Parathyroid adenoma (tissue), 2 donors: ENCODE results near the gene CD8A.

ENCODE experiments used
- H2AFZ ChIP-seq: fragments of 300-600 bp; sonication (generic); one replicate; pipeline ENCODE4 v1.7.0; 2017; ENCODE audit warnings: antibody characterized with exemption, mild to moderate bottlenecking
- H3K27ac ChIP-seq: fragments of 300-600 bp; sonication (generic); one replicate; pipeline ENCODE4 v1.7.0; 2017
- H3K27me3 ChIP-seq: fragments of 300-600 bp; sonication (generic); one replicate; pipeline ENCODE4 v1.7.0; 2017; ENCODE audit warnings: low read length; ENCODE audit not compliant: control insufficient read depth, insufficient read depth
- H3K36me3 ChIP-seq: fragments of 300-600 bp; sonication (generic); one replicate; pipeline ENCODE4 v1.7.0; 2017; ENCODE audit warnings: low read length; ENCODE audit not compliant: control insufficient read depth, insufficient read depth
- H3K4me1 ChIP-seq: fragments of 300-600 bp; sonication (generic); one replicate; pipeline ENCODE4 v1.7.0; 2017; ENCODE audit warnings: control low read depth
- H3K4me2 ChIP-seq: fragments of 300-600 bp; sonication (generic); one replicate; pipeline ENCODE4 v1.7.0; 2017; ENCODE audit warnings: low read length
- H3K4me3 ChIP-seq: fragments of 300-600 bp; sonication (generic); one replicate; pipeline ENCODE4 v1.7.0; 2017; ENCODE audit warnings: low read depth, low read length
- H3K79me2 ChIP-seq: fragments of 300-600 bp; sonication (generic); one replicate; pipeline ENCODE4 v1.7.0; 2017; ENCODE audit warnings: control low read depth
- H3K9ac ChIP-seq: fragments of 300-600 bp; sonication (generic); one replicate; pipeline ENCODE4 v1.7.0; 2017; ENCODE audit warnings: mild to moderate bottlenecking
- H3K9me3 ChIP-seq: fragments of 300-600 bp; sonication (generic); one replicate; pipeline ENCODE4 v1.7.0; 2017; ENCODE audit warnings: low read length; ENCODE audit not compliant: control insufficient read depth
- CTCF ChIP-seq: fragments of 300-600 bp; sonication (generic); IDR thresholded peaks from one replicate; pipeline ENCODE4 v1.7.0; 2017; ENCODE audit warnings: antibody characterized with exemption, mild to moderate bottlenecking
- donor health status: primary hyperparathyroidism.

The CD8A gene

GRCh38 chr2:86776532-86776931, 14.2 kb downstream of the CD8A start:
- no peak overlapping the region for H3K4me2 ChIP-seq
- H3K9me3 ChIP-seq, result no peaks in the 10 kb centered on the region
- H3K27ac ChIP-seq, result no peak overlapping the region
- no peak overlapping the region for H3K9ac ChIP-seq
- no peaks in the 10 kb centered on the region for H3K79me2 ChIP-seq
- H2AFZ ChIP-seq, result no peak overlapping the region
- H3K36me3 ChIP-seq, result no peaks in the 10 kb centered on the region
- H3K4me1 ChIP-seq, result peaks cover 6% of the 10 kb centered on the region
- H3K4me3 ChIP-seq, result no peak overlapping the region
- TF ChIP-seq CTCF, result no peak
- H3K27me3 ChIP-seq, result no peaks in the 10 kb centered on the region

GRCh38 chr2:86775338-86775737, 15.4 kb downstream of the CD8A start:
- Histone ChIP-seq H3K9me3 (no peaks in the 10 kb centered on the region), H3K9ac (no peak overlapping the region), H3K27ac (no peak overlapping the region), H3K36me3 (no peaks in the 10 kb centered on the region), H3K4me1 (peaks cover 11% of the 10 kb centered on the region), H3K4me2 (no peak overlapping the region), H3K4me3 (no peak overlapping the region), H3K27me3 (no peaks in the 10 kb centered on the region), H3K79me2 (no peaks in the 10 kb centered on the region), H2AFZ (no peak overlapping the region)
- TF ChIP-seq CTCF, result no peak

GRCh38 chr2:86774862-86775261, 15.9 kb downstream of the CD8A start:
- H3K27ac ChIP-seq, result no peak overlapping the region
- H3K79me2 ChIP-seq, result no peaks in the 10 kb centered on the region
- no peaks in the 10 kb centered on the region for H3K27me3 ChIP-seq
- H3K9me3 ChIP-seq, result no peaks in the 10 kb centered on the region
- TF ChIP-seq CTCF, result no peak
- H3K4me1 ChIP-seq, result peaks cover 11% of the 10 kb centered on the region
- no peak overlapping the region for H3K4me2 ChIP-seq
- H3K36me3 ChIP-seq, result no peaks in the 10 kb centered on the region
- no peak overlapping the region for H3K9ac ChIP-seq
- no peak overlapping the region for H3K4me3 ChIP-seq
- H2AFZ ChIP-seq, result no peak overlapping the region

GRCh38 chr2:86772611-86773010, 18.1 kb downstream of the CD8A start:
- no peaks in the 10 kb centered on the region for H3K27me3 ChIP-seq

More at GRCh38 chr2:86772611-86773010, 18.1 kb downstream of the CD8A start:
- no peak for TF ChIP-seq CTCF
- no peak overlapping the region for H3K4me3 ChIP-seq
- H3K4me1 ChIP-seq, result peaks cover 11% of the 10 kb centered on the region
- H2AFZ ChIP-seq, result no peak overlapping the region
- no peaks in the 10 kb centered on the region for H3K36me3 ChIP-seq
- no peaks in the 10 kb centered on the region for H3K79me2 ChIP-seq
- no peak overlapping the region for H3K9ac ChIP-seq
- H3K9me3 ChIP-seq, result no peaks in the 10 kb centered on the region
- H3K4me2 ChIP-seq, result no peak overlapping the region
- H3K27ac ChIP-seq, result peak overlapping the region; percentile 34
